DND-41 (cell line): ENCODE measurements around the gene LNX1.

Experiments used
- EZH2 ChIP-seq: IDR thresholded peaks from 3 replicates; pipeline ENCODE4 v1.6.1; 2012; ENCODE audit warnings: borderline replicate concordance, low read depth, mild to moderate bottlenecking, moderate library complexity, low read length, inconsistent platforms; ENCODE audit not compliant: severe bottlenecking
- TF ChIP-seq, protein P1 (sequence below): IDR thresholded peaks from 2 replicates; pipeline ENCODE4 v1.5.1; 2012; ENCODE audit warnings: borderline replicate concordance, low read length, moderate library complexity, mild to moderate bottlenecking; ENCODE audit not compliant: poor library complexity, severe bottlenecking; ENCODE audit errors: extremely low read depth

DNA sequence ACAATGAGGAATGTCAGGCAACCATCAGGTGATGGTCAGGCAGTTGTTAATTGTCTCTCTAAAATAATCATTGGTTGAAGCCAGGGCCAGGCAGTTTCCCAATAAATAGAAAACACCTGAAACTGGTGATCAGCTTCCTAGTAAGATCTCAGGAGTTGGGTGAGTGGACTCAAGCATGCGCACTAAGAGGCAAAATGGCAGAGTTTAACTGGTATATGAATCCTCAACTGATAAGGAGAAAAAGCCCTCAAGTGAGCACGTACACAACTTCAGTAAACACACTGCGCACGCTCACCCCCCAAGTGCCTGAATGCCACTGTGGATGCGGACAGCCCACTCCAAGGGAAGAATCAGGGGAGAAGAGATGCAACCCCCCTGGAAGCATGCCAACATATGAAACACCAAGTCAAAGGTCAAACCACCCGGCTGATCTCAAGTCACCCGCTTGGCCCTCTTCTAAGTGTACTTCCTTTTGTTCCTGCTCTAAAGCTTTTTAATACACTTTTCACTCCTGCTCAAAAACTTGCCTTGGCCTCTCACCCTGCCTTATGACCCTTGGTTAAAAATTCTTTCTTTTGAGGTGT, 39.9 kb downstream of the LNX1 start:
- TF ChIP-seq, protein P1, sequence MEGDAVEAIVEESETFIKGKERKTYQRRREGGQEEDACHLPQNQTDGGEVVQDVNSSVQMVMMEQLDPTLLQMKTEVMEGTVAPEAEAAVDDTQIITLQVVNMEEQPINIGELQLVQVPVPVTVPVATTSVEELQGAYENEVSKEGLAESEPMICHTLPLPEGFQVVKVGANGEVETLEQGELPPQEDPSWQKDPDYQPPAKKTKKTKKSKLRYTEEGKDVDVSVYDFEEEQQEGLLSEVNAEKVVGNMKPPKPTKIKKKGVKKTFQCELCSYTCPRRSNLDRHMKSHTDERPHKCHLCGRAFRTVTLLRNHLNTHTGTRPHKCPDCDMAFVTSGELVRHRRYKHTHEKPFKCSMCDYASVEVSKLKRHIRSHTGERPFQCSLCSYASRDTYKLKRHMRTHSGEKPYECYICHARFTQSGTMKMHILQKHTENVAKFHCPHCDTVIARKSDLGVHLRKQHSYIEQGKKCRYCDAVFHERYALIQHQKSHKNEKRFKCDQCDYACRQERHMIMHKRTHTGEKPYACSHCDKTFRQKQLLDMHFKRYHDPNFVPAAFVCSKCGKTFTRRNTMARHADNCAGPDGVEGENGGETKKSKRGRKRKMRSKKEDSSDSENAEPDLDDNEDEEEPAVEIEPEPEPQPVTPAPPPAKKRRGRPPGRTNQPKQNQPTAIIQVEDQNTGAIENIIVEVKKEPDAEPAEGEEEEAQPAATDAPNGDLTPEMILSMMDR: no peak
- TF ChIP-seq EZH2: no peak
